Keratinocyte (primary cell): ENCODE measurements around the gene ZSCAN30. TPM values are rescaled to one million over a fixed set of nuclear protein-coding genes. Genes with fewer than 3 reads are reported as not detected.

Experiments used
- DNase-seq: peaks from one replicate; pipeline ENCODE4 v3.0.0-alpha.2; 2011; ENCODE audit warnings: low read depth, missing footprints, low spot score
- FAIRE-seq: peaks from 2 replicates; lab custom pipeline; 2011; peaks lifted over from hg19 to GRCh38; lab: Jason Lieb, UNC
- H2AFZ ChIP-seq: 2 replicates; pipeline ENCODE4 v1.6.0; 2012; ENCODE audit warnings: low read length, control low read depth, inconsistent platforms; ENCODE audit not compliant: control insufficient read depth
- H3K27ac ChIP-seq: 2 replicates; pipeline ENCODE4 v1.5.1; 2011; ENCODE audit warnings: low read length; ENCODE audit not compliant: control insufficient read depth, insufficient read depth
- H3K27me3 ChIP-seq: 3 replicates; pipeline ENCODE4 v1.6.0; 2011; ENCODE audit warnings: low read length; ENCODE audit not compliant: control insufficient read depth, insufficient read depth; ENCODE audit errors: extremely low read depth
- H3K36me3 ChIP-seq, 2 experiments: 2 replicates in 1 of 2; 3 replicates in 1 of 2; pipeline ENCODE4 v1.5.1; 2011; ENCODE audit warnings: low read length in 2 of 2, mild to moderate bottlenecking in 1 of 2; ENCODE audit not compliant: control insufficient read depth in 2 of 2, insufficient read depth in 2 of 2; ENCODE audit errors: extremely low read depth in 1 of 2
- H3K4me1 ChIP-seq: 3 replicates; pipeline ENCODE4 v1.5.1; 2011; ENCODE audit warnings: low read length; ENCODE audit not compliant: control insufficient read depth, insufficient read depth; ENCODE audit errors: extremely low read depth
- H3K4me2 ChIP-seq: 3 replicates; pipeline ENCODE4 v1.6.0; 2011; ENCODE audit warnings: low read depth, low read length; ENCODE audit not compliant: control insufficient read depth, insufficient read depth; ENCODE audit errors: extremely low read depth
- H3K4me3 ChIP-seq, 3 experiments: fragments of 200-600 bp in 1 of 3; sonication (generic) in 1 of 3; 2 replicates in 2 of 3; 3 replicates in 1 of 3; pipeline ENCODE4 v1.5.1; 2011 to 2016; ENCODE audit warnings: low read length in 3 of 3, mild to moderate bottlenecking in 3 of 3, control low read depth in 2 of 3, inconsistent platforms in 1 of 3, low read depth in 1 of 3, mixed read lengths in 1 of 3, mixed run types in 1 of 3, moderate library complexity in 1 of 3; ENCODE audit not compliant: control insufficient read depth in 2 of 3, insufficient read depth in 2 of 3; ENCODE audit errors: extremely low read depth in 1 of 3
- H3K79me2 ChIP-seq: 2 replicates; pipeline ENCODE4 v1.6.0; 2012; ENCODE audit warnings: low read length; ENCODE audit not compliant: control insufficient read depth, insufficient read depth
- H3K9ac ChIP-seq: 3 replicates; pipeline ENCODE4 v1.6.0; 2011; ENCODE audit warnings: low read length; ENCODE audit not compliant: control insufficient read depth, insufficient read depth; ENCODE audit errors: extremely low read depth
- H3K9me1 ChIP-seq: 3 replicates; pipeline ENCODE4 v1.6.0; 2011; ENCODE audit warnings: low read length; ENCODE audit not compliant: control insufficient read depth, insufficient read depth; ENCODE audit errors: extremely low read depth
- H3K9me3 ChIP-seq: 2 replicates; pipeline ENCODE4 v1.5.1; 2012; ENCODE audit warnings: low read depth, low read length; ENCODE audit not compliant: control insufficient read depth
- H4K20me1 ChIP-seq: 3 replicates; pipeline ENCODE4 v1.6.0; 2011; ENCODE audit warnings: low read length; ENCODE audit not compliant: control insufficient read depth, insufficient read depth; ENCODE audit errors: extremely low read depth
- EZH2 ChIP-seq: IDR thresholded peaks from one replicate; pipeline ENCODE4 v1.6.1; 2012; ENCODE audit warnings: inconsistent platforms, mild to moderate bottlenecking, low read length, moderate library complexity
- dilution Hi-C: fragments of 300-500 bp; cut with MboI; formaldehyde crosslinking; loops from one replicate; pipeline ENCODE4 v1.7.0; 2020; ENCODE audit warnings: low sequenced_read_pairs; ENCODE audit not compliant: extremely low pct_ligation_motif_present
- polyA plus RNA-seq, 5 experiments: library from polyadenylated mRNA; depleted of rRNA in 3 of 5; stranded (reverse) in 3 of 5; stranded (forward) in 1 of 5; unstranded in 1 of 5; fragments of >200 nt; gene quantifications; 1 replicate in 1 of 5; 2 replicates in 3 of 5; 3 replicates in 1 of 5; pipeline versions ENCODE4 v1.2.1 to v1.2.3, GENCODE V29; 2011 to 2012; ENCODE audit warnings: missing spikeins in 2 of 5, low read depth in 1 of 5, low replicate concordance in 1 of 5
- TF ChIP-seq, protein P1 (sequence below), 3 experiments: IDR thresholded peaks in 1 of 3; conservative IDR thresholded peaks in 1 of 3; optimal IDR thresholded peaks in 1 of 3; 2 replicates in 2 of 3; 3 replicates in 1 of 3; pipeline versions ENCODE3 to v1.5.1; 2011; ENCODE audit warnings: low read length in 3 of 3, mild to moderate bottlenecking in 3 of 3, moderate library complexity in 2 of 3, control low read depth in 1 of 3, inconsistent platforms in 1 of 3; ENCODE audit not compliant: insufficient read depth in 2 of 3; ENCODE audit errors: extremely low read depth in 1 of 3

ZSCAN30 gene
- polyA plus RNA-seq, 1 donor (not counting 4 experiments of a cell fraction or from before 2014, with no cell fraction given): 13.6 TPM

DNA sequence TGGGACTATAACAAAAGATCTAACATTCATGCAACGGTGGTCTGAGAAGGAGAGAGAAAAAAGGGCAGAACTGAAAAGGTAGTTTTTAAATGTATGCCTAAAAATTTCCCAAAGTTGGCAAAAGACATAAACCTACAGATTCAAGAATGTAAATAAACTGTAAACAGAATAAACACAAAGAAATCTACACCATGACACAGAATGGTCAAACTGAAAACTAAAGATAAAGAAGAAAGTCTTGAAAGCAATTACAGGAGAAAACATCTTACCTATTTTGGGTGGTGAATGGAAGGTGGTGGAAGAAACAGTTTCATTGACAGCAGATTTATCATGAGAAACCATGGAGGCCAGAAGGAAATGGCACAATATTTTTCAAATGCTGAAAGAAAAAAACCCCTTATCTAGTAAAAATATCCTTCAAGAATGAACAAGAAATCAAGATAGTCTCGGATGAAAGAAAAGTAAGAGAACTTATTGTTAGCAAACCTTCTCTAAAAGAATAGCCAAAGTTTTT, 84.8 kb downstream of the ZSCAN30 start:
- H3K9ac ChIP-seq: no peak overlapping the region
- H3K36me3 ChIP-seq: no peaks in the 10 kb centered on the region
- dilution Hi-C loops: no loop called here
- TF ChIP-seq, protein P1, sequence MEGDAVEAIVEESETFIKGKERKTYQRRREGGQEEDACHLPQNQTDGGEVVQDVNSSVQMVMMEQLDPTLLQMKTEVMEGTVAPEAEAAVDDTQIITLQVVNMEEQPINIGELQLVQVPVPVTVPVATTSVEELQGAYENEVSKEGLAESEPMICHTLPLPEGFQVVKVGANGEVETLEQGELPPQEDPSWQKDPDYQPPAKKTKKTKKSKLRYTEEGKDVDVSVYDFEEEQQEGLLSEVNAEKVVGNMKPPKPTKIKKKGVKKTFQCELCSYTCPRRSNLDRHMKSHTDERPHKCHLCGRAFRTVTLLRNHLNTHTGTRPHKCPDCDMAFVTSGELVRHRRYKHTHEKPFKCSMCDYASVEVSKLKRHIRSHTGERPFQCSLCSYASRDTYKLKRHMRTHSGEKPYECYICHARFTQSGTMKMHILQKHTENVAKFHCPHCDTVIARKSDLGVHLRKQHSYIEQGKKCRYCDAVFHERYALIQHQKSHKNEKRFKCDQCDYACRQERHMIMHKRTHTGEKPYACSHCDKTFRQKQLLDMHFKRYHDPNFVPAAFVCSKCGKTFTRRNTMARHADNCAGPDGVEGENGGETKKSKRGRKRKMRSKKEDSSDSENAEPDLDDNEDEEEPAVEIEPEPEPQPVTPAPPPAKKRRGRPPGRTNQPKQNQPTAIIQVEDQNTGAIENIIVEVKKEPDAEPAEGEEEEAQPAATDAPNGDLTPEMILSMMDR (optimal IDR thresholded peaks at IDR 0.05 in 1 of 3, IDR thresholded peaks at IDR 0.05 in 1 of 3, conservative IDR thresholded peaks at IDR 0.05 in 1 of 3; ENCODE audit: extremely low read depth in 1 of 3, insufficient read depth in 2 of 3, low read length in 3 of 3): no peak
- no peak for TF ChIP-seq EZH2
- H3K4me1 ChIP-seq: no peaks in the 10 kb centered on the region
- H3K79me2 ChIP-seq: no peaks in the 10 kb centered on the region
- DNase-seq (no peak), FAIRE-seq (no peak)
- H2AFZ ChIP-seq: no peak overlapping the region
- H3K9me1 ChIP-seq: no peaks in the 10 kb centered on the region
- no peak overlapping the region for H3K4me2 ChIP-seq
- no peaks in the 10 kb centered on the region for H4K20me1 ChIP-seq
- no peaks in the 10 kb centered on the region for H3K27me3 ChIP-seq
- no peak overlapping the region for H3K4me3 ChIP-seq
- H3K27ac ChIP-seq: no peak overlapping the region
- H3K9me3 ChIP-seq: no peaks in the 10 kb centered on the region

DNA sequence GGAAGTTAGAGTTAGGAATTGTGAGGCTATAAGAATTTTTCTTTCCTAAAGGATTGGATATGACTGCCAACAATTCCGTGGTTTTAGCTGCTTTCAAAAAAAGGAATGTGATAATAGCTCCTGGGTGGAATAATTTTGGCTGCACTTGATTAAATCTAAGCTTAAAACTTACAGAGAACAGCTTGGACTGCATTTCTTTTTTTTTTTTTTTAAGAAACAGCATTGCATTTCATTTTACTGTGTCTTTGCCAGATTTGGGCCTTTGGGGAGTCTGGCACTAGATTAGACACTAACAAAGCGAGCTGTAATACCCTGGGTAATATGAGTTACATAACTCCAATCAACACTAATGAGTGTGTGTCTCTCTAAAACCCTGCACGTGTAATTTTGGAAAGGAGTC, 87.0 kb downstream of the ZSCAN30 start:
- H3K9ac ChIP-seq: no peak overlapping the region
- no peaks in the 10 kb centered on the region for H3K79me2 ChIP-seq
- no peaks in the 10 kb centered on the region for H3K9me1 ChIP-seq
- H3K27ac ChIP-seq: no peak overlapping the region
- TF ChIP-seq, protein P1 (optimal IDR thresholded peaks at IDR 0.05 in 1 of 3, IDR thresholded peaks at IDR 0.05 in 1 of 3, conservative IDR thresholded peaks at IDR 0.05 in 1 of 3; ENCODE audit: extremely low read depth in 1 of 3, insufficient read depth in 2 of 3, low read length in 3 of 3): no peak
- no peak for TF ChIP-seq EZH2
- H3K9me3 ChIP-seq: no peaks in the 10 kb centered on the region
- H3K4me2 ChIP-seq: no peak overlapping the region
- H2AFZ ChIP-seq: no peak overlapping the region
- no peak overlapping the region for H3K4me3 ChIP-seq
- dilution Hi-C loops: no loop called here
- DNase-seq (no peak), FAIRE-seq (no peak)
- no peaks in the 10 kb centered on the region for H4K20me1 ChIP-seq
- no peaks in the 10 kb centered on the region for H3K27me3 ChIP-seq
- H3K4me1 ChIP-seq: no peaks in the 10 kb centered on the region
- H3K36me3 ChIP-seq: no peaks in the 10 kb centered on the region
